ENCODE results near the gene MINK1.

MINK1 gene

DNA sequence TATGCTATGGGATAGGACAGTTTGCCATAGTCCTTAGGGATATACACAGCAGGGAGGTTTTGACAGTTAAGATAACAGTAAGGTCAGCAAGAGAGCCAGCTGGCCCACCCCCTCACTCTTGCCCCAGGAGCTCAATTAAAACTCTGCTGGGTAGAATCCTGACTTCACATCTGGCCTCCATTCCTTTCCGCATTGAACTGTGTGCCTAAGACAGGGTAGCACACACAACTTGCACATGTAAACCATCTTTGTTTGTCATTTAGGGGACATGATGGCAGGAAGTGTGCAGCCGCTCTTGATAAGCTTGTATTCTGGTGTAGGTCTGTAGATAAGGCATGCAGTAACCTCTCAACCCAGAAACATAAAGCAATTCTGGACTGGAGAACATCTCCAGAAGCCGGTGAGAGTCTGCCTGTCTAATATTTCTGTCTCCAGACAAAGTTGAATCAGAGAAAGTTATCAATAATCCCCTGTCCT, 5.2 kb downstream of the MINK1 start:
- TF ChIP-seq FOXA1 (IDR thresholded peaks at IDR 0.05), result no peak
- no peak for TF ChIP-seq HDGF (IDR thresholded peaks at IDR 0.05; ENCODE audit: borderline replicate concordance)
- TF ChIP-seq LEF1 (IDR thresholded peaks at IDR 0.05; ENCODE audit: borderline replicate concordance), result no peak
- no peak for TF ChIP-seq FOXK2 (IDR thresholded peaks at IDR 0.05)
- TF ChIP-seq, protein P1, sequence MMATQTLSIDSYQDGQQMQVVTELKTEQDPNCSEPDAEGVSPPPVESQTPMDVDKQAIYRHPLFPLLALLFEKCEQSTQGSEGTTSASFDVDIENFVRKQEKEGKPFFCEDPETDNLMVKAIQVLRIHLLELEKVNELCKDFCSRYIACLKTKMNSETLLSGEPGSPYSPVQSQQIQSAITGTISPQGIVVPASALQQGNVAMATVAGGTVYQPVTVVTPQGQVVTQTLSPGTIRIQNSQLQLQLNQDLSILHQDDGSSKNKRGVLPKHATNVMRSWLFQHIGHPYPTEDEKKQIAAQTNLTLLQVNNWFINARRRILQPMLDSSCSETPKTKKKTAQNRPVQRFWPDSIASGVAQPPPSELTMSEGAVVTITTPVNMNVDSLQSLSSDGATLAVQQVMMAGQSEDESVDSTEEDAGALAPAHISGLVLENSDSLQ (IDR thresholded peaks at IDR 0.05), result no peak
- no peak for TF ChIP-seq ELF4 (IDR thresholded peaks at IDR 0.05)
- no peak for TF ChIP-seq CTBP1 (IDR thresholded peaks at IDR 0.05; ENCODE audit: borderline replicate concordance)
- ChIA-PET POLR2A (interaction anchor here (0.6 to 2.0 kb wide), 7 partner anchors 9 to 129 kb away, joined by 3 to 10 read pairs (median 3); partner anchors contain the start of genes PLD2 and PSMB6), CTCF (interaction anchor here (1.0 kb wide), 1 partner anchor 32 kb away, joined by 3 read pairs; the partner anchor contains the start of gene PLD2)
- DNase-seq (ENCODE audit: extremely low spot score), result no peak

GRCh38 chr17:4839221-4839620, 6.1 kb downstream of the MINK1 start:
- ChIA-PET POLR2A (interaction anchor here (1.3 kb wide), 1 partner anchor 8 kb away, joined by 6 read pairs; no protein-coding TSS in a partner anchor), CTCF (no interaction called here)
- TF ChIP-seq TARDBP (IDR thresholded peaks at IDR 0.05), result no peak
- no peak for TF ChIP-seq ARNT (IDR thresholded peaks at IDR 0.05)
- TF ChIP-seq LEF1 (IDR thresholded peaks at IDR 0.05; ENCODE audit: borderline replicate concordance), result no peak
- no peak for TF ChIP-seq SP1 (IDR thresholded peaks at IDR 0.05)
- no peak for TF ChIP-seq FOXK2 (IDR thresholded peaks at IDR 0.05)
- no peak for TF ChIP-seq ZNF384 (IDR thresholded peaks at IDR 0.05)
- TF ChIP-seq HDGF (IDR thresholded peaks at IDR 0.05; ENCODE audit: borderline replicate concordance), result no peak
- TF ChIP-seq CTBP1 (IDR thresholded peaks at IDR 0.05; ENCODE audit: borderline replicate concordance), result no peak
- no peak for TF ChIP-seq ELF4 (IDR thresholded peaks at IDR 0.05)
- TF ChIP-seq, protein P1 (IDR thresholded peaks at IDR 0.05), result no peak
- no peak for TF ChIP-seq BHLHE40 (IDR thresholded peaks at IDR 0.05; ENCODE audit: borderline replicate concordance)
- TF ChIP-seq FOXM1 (IDR thresholded peaks at IDR 0.05; ENCODE audit: borderline replicate concordance), result no peak
- TF ChIP-seq NFRKB (IDR thresholded peaks at IDR 0.05), result no peak
- no peak for DNase-seq (ENCODE audit: extremely low spot score)

- TF ChIP-seq, protein P1 (IDR thresholded peaks at IDR 0.05), result peak; percentile 60
- no peak for TF ChIP-seq SUZ12 (IDR thresholded peaks at IDR 0.05)
- POLR2A ChIA-PET, result no interaction called here
- DNase-seq (ENCODE audit: extremely low spot score), result no peak
- CTCF ChIA-PET, result interaction anchor here (0.6 kb wide), 2 partner anchors 35 to 105 kb away, joined by 3 read pairs; no protein-coding TSS in a partner anchor
Observed at GRCh38 chr17:4839965-4840892, 7.1 kb downstream of the MINK1 start.

GRCh38 chr17:4840893-4841242, 7.7 kb downstream of the MINK1 start:
- no peak for DNase-seq (ENCODE audit: extremely low spot score)
- no peak for TF ChIP-seq TARDBP (IDR thresholded peaks at IDR 0.05)
- TF ChIP-seq, protein P1 (IDR thresholded peaks at IDR 0.05), result no peak
- TF ChIP-seq BHLHE40 (IDR thresholded peaks at IDR 0.05; ENCODE audit: borderline replicate concordance), result no peak
- TF ChIP-seq SP1 (IDR thresholded peaks at IDR 0.05), result no peak
- no peak for TF ChIP-seq CTBP1 (IDR thresholded peaks at IDR 0.05; ENCODE audit: borderline replicate concordance)
- CTCF ChIA-PET, result interaction anchor here (0.6 kb wide), 1 partner anchor 34 kb away, joined by 3 read pairs; no protein-coding TSS in a partner anchor
- POLR2A ChIA-PET, result no interaction called here

GRCh38 chr17:4842376-4842775, 9.2 kb downstream of the MINK1 start:
- DNase-seq (ENCODE audit: extremely low spot score), result no peak
- POLR2A ChIA-PET, result no interaction called here
- TF ChIP-seq, protein P1 (IDR thresholded peaks at IDR 0.05), result no peak
- TF ChIP-seq FOXA1 (IDR thresholded peaks at IDR 0.05), result no peak
- CTCF ChIA-PET, result no interaction called here
